ENCODE measurements around the gene ARHGEF3. TPM values are rescaled to one million over a fixed set of nuclear protein-coding genes. Genes with fewer than 3 reads are reported as not detected.

Gene ARHGEF3
- total RNA-seq, 1 experiment from 2014 or later = 7.9 TPM

DNA sequence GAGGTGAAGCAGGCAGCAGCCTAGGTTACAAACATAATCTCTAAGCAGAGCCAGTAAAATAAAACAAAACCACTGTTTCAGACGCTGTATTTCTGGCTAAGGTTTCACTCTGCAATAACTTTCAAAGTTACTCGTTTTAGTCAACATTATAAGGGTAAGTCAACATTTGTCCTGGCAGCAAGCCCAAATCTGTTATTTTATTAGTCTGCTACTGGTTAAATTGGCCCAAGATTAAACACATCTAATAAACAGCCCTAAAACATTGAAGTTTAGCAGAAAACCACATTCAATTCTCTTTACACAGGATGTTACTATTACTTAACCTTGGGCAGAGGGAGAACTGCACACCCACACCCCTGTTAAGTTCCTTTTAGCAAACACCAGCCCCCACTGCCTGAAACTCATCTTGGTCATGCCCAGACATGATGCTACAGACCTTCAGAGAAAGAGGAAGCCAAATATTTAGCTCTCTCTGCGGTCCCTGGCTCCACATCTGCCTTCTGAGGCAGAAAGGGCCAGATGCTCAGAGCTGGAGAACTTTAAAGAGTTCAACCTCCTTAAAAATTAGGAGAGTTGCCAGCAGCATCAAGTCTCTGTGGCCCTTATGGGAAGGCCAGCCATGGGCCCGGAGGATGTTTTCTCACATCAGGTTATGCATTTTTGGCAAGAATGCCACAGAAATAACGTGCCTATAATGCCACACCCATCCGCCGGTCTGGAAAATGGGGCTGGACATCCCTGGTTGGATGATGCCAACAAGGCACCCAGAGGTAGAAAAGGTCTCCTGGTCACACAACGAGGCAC, 17.9 kb downstream of the ARHGEF3 start:
- Mint-ChIP-seq H3K4me1 (peaks cover 12% of the 10 kb centered on the region; the same call in 1 of the 2 replicates), H3K27ac (no peak overlapping the region), H3K9me3 (no peaks in the 10 kb centered on the region), H3K36me3 (no peaks in the 10 kb centered on the region), H3K4me3 (no peak overlapping the region), H3K27me3 (ENCODE audit: low read depth) (no peaks in the 10 kb centered on the region)
- no peak for DNase-seq (ENCODE audit: low spot score)
- TF ChIP-seq EMX1 (CRISPR knock-in tag; IDR thresholded peaks at IDR 0.05) (no peak), GABPB1 (CRISPR knock-in tag; IDR thresholded peaks at IDR 0.05) (peak; percentile 14; the same call in 1 of the 2 replicates)
- POLR2A ChIA-PET = no interaction called here
- no peak for ATAC-seq
- CTCF ChIA-PET = interaction anchor here (1.0 to 2.9 kb wide), 3 partner anchors 16 to 81 kb away, joined by 3 to 10 read pairs (median 3); partner anchors contain the start of gene ARHGEF3

DNA sequence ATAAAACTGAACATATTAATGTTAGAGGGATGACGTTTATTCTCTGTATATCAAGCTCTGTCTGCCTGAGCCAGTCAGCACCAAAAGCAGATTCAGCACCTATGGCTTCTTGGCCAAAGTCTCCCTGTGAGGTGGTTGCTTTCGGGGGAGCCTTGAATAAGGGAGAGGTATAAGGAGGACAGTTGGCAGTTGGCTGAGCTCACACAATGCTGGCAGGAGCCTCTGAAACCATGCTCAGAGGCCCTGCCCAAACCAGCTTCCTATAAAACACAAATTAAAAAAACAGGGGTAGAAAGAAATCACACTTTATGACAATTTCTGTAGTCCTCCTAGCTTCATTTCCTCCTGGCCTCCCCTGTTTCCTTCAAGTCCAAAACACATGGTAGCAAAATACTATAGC, 18.8 kb downstream of the ARHGEF3 start:
- TF ChIP-seq CREB1 (CRISPR knock-in tag; IDR thresholded peaks at IDR 0.05) (no peak), GRHL2 (CRISPR knock-in tag; IDR thresholded peaks at IDR 0.05; ENCODE audit: insufficient replicate concordance, severe bottlenecking) (no peak), SMAD3 (CRISPR knock-in tag; IDR thresholded peaks at IDR 0.05; ENCODE audit: borderline replicate concordance) (no peak), FOXK1 (CRISPR knock-in tag; IDR thresholded peaks at IDR 0.05) (no peak), TCF7 (CRISPR knock-in tag; IDR thresholded peaks at IDR 0.05; ENCODE audit: low read depth) (no peak), ZNF671 (CRISPR knock-in tag; IDR thresholded peaks at IDR 0.05) (no peak), FOXJ3 (CRISPR knock-in tag; IDR thresholded peaks at IDR 0.05; ENCODE audit: borderline replicate concordance) (no peak), NFE2L1 (CRISPR knock-in tag; IDR thresholded peaks at IDR 0.05) (no peak), ESRRA (CRISPR knock-in tag; IDR thresholded peaks at IDR 0.05; ENCODE audit: borderline replicate concordance) (no peak), NR3C1 (CRISPR knock-in tag; conservative IDR thresholded peaks at IDR 0.05; ENCODE audit: low read depth) (no peak)
- TF ChIP-seq, protein P1, sequence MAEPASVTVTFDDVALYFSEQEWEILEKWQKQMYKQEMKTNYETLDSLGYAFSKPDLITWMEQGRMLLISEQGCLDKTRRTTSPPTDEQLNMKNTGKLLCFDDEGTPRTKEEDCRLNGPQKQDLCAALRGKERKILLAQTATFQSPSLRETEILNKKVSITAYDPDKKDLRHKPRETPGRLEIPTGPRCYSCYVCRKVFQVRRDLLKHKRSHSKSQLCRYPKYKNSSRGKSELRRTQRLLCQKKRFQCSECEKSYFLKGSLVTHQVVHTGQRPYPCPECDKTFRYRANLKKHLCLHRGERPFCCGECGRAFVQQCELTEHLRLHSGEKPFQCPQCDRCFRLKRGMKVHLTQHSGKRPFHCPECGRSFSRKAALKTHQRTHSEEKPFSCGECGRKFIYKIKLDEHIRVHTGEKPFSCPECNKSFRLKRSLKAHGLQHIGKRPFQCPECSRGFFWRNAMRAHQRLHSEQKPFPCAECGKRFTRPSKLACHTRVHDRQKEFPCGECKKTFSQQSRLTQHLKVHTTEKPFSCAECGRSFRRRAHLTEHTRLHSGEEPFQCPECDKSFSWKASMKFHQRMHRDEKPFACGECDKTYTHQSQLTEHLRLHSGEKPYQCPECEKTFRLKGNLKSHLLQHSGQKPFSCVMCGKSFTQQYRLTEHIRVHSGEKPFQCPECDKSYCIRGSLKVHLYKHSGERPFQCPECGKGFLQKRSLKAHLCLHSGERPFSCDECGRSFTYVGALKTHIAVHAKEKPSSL (CRISPR knock-in tag; conservative IDR thresholded peaks at IDR 0.05) = no peak
- TF ChIP-seq, protein P2, sequence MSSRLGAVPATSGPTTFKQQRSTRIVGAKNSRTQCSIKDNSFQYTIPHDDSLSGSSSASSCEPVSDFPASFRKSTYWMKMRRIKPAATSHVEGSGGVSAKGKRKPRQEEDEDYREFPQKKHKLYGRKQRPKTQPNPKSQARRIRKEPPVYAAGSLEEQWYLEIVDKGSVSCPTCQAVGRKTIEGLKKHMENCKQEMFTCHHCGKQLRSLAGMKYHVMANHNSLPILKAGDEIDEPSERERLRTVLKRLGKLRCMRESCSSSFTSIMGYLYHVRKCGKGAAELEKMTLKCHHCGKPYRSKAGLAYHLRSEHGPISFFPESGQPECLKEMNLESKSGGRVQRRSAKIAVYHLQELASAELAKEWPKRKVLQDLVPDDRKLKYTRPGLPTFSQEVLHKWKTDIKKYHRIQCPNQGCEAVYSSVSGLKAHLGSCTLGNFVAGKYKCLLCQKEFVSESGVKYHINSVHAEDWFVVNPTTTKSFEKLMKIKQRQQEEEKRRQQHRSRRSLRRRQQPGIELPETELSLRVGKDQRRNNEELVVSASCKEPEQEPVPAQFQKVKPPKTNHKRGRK (CRISPR knock-in tag; IDR thresholded peaks at IDR 0.05; ENCODE audit: borderline replicate concordance) = no peak
- TF ChIP-seq, protein P3, sequence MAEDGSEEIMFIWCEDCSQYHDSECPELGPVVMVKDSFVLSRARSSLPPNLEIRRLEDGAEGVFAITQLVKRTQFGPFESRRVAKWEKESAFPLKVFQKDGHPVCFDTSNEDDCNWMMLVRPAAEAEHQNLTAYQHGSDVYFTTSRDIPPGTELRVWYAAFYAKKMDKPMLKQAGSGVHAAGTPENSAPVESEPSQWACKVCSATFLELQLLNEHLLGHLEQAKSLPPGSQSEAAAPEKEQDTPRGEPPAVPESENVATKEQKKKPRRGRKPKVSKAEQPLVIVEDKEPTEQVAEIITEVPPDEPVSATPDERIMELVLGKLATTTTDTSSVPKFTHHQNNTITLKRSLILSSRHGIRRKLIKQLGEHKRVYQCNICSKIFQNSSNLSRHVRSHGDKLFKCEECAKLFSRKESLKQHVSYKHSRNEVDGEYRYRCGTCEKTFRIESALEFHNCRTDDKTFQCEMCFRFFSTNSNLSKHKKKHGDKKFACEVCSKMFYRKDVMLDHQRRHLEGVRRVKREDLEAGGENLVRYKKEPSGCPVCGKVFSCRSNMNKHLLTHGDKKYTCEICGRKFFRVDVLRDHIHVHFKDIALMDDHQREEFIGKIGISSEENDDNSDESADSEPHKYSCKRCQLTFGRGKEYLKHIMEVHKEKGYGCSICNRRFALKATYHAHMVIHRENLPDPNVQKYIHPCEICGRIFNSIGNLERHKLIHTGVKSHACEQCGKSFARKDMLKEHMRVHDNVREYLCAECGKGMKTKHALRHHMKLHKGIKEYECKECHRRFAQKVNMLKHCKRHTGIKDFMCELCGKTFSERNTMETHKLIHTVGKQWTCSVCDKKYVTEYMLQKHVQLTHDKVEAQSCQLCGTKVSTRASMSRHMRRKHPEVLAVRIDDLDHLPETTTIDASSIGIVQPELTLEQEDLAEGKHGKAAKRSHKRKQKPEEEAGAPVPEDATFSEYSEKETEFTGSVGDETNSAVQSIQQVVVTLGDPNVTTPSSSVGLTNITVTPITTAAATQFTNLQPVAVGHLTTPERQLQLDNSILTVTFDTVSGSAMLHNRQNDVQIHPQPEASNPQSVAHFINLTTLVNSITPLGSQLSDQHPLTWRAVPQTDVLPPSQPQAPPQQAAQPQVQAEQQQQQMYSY (CRISPR knock-in tag; IDR thresholded peaks at IDR 0.05) = no peak
- TF ChIP-seq, protein P4, sequence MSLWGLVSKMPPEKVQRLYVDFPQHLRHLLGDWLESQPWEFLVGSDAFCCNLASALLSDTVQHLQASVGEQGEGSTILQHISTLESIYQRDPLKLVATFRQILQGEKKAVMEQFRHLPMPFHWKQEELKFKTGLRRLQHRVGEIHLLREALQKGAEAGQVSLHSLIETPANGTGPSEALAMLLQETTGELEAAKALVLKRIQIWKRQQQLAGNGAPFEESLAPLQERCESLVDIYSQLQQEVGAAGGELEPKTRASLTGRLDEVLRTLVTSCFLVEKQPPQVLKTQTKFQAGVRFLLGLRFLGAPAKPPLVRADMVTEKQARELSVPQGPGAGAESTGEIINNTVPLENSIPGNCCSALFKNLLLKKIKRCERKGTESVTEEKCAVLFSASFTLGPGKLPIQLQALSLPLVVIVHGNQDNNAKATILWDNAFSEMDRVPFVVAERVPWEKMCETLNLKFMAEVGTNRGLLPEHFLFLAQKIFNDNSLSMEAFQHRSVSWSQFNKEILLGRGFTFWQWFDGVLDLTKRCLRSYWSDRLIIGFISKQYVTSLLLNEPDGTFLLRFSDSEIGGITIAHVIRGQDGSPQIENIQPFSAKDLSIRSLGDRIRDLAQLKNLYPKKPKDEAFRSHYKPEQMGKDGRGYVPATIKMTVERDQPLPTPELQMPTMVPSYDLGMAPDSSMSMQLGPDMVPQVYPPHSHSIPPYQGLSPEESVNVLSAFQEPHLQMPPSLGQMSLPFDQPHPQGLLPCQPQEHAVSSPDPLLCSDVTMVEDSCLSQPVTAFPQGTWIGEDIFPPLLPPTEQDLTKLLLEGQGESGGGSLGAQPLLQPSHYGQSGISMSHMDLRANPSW (CRISPR knock-in tag; conservative IDR thresholded peaks at IDR 0.05; ENCODE audit: low read depth) = no peak
- TF ChIP-seq, protein P5, sequence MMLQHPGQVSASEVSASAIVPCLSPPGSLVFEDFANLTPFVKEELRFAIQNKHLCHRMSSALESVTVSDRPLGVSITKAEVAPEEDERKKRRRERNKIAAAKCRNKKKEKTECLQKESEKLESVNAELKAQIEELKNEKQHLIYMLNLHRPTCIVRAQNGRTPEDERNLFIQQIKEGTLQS (CRISPR knock-in tag; conservative IDR thresholded peaks at IDR 0.05) = no peak
- TF ChIP-seq, protein P6, sequence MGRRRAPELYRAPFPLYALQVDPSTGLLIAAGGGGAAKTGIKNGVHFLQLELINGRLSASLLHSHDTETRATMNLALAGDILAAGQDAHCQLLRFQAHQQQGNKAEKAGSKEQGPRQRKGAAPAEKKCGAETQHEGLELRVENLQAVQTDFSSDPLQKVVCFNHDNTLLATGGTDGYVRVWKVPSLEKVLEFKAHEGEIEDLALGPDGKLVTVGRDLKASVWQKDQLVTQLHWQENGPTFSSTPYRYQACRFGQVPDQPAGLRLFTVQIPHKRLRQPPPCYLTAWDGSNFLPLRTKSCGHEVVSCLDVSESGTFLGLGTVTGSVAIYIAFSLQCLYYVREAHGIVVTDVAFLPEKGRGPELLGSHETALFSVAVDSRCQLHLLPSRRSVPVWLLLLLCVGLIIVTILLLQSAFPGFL (CRISPR knock-in tag; IDR thresholded peaks at IDR 0.05; ENCODE audit: borderline replicate concordance) = no peak
- H3K4me1 Mint-ChIP-seq = peaks cover 5% of the 10 kb centered on the region; the same call in 1 of the 2 replicates
- H3K27ac Mint-ChIP-seq = no peak overlapping the region
- no peak for ATAC-seq
- no peaks in the 10 kb centered on the region for H3K36me3 Mint-ChIP-seq
- DNase-seq (ENCODE audit: low spot score) = no peak
- CTCF ChIA-PET = interaction anchor here (0.5 to 2.2 kb wide), 4 partner anchors 17 to 109 kb away, joined by 3 to 13 read pairs (median 4); partner anchors contain the start of gene ARHGEF3
- H3K9me3 Mint-ChIP-seq = no peaks in the 10 kb centered on the region
- POLR2A ChIA-PET = interaction anchor here (0.6 kb wide), 1 partner anchor 19 kb away, joined by 3 read pairs; the partner anchor contains the start of gene ARHGEF3
- no peak overlapping the region for H3K4me3 Mint-ChIP-seq
- H3K27me3 Mint-ChIP-seq (ENCODE audit: low read depth) = no peaks in the 10 kb centered on the region

All from WTC11 (cell line).